Cardiac muscle cell (in vitro differentiated cells and primary cell): ENCODE data around the gene OTUD6A. TPM values are rescaled to one million over a fixed set of nuclear protein-coding genes. Genes with fewer than 3 reads are reported as not detected.
"Not testable (repeated sequence)": the region's sequence is repeated elsewhere in the genome, so short reads cannot be mapped to it uniquely, and the experiment has no call there.

Experiments
- DNase-seq, 2 donors: peaks; one replicate each; pipeline versions ENCODE4 v3.0.0 to v3.0.0-alpha.2; 2010 to 2017; ENCODE audit warnings: low read depth in 1 of 2, low spot score in 1 of 2
- H3K27ac ChIP-seq: fragments of 200-600 bp; sonication (generic); 2 replicates; pipeline ENCODE4 v1.5.1; 2016
- H3K27me3 ChIP-seq: fragments of 200-600 bp; sonication (generic); 2 replicates; pipeline ENCODE4 v1.6.0; 2016; ENCODE audit warnings: control low read depth
- H3K36me3 ChIP-seq: fragments of 200-600 bp; sonication (generic); 2 replicates; pipeline ENCODE4 v1.5.1; 2016; ENCODE audit warnings: control low read depth
- H3K4me1 ChIP-seq: fragments of 200-600 bp; sonication (generic); 2 replicates; pipeline ENCODE4 v1.8.1; 2017; ENCODE audit warnings: low read depth, mild to moderate bottlenecking, mixed run types
- H3K4me3 ChIP-seq: fragments of 200-600 bp; sonication (generic); 2 replicates; pipeline ENCODE4 v1.5.1; 2016; ENCODE audit warnings: mild to moderate bottlenecking
- H3K9me3 ChIP-seq: fragments of 200-600 bp; sonication (generic); 2 replicates; pipeline ENCODE4 v1.5.1; 2017; ENCODE audit warnings: low read depth, mild to moderate bottlenecking, control low read depth
- CTCF ChIP-seq: IDR thresholded peaks from 2 replicates; pipeline ENCODE4 v1.5.1; 2012; ENCODE audit warnings: low read depth, mild to moderate bottlenecking, low read length
- polyA plus RNA-seq: library from polyadenylated mRNA; unstranded; fragments of >200 nt; fragmentation: Nextera tagmentation; extraction: Ambion mirVana; gene quantifications from 2 replicates; pipeline ENCODE4 v1.2.1, GENCODE V29; 2016
- total RNA-seq: library from RNA; depleted of rRNA; stranded (reverse); fragments of >200 nt; gene quantifications from 2 replicates; pipeline ENCODE4 v1.2.3, GENCODE V29; 2016

OTUD6A gene
- total and polyA plus RNA-seq, 2 experiments from 2014 or later, result not detected

- no peaks in the 10 kb centered on the region for H3K27me3 ChIP-seq
- peak; percentile 40 for TF ChIP-seq CTCF
- no peaks in the 10 kb centered on the region for H3K4me1 ChIP-seq
- H3K27ac ChIP-seq, result no peak overlapping the region
- no peaks in the 10 kb centered on the region for H3K9me3 ChIP-seq
- peak; percentile 5 to 46 for DNase-seq
- H3K4me3 ChIP-seq, result no peak overlapping the region
- no peaks in the 10 kb centered on the region for H3K36me3 ChIP-seq
These were observed 33.8 kb downstream of the OTUD6A start for GRCh38 chrX:70096052-70096451.

DNA sequence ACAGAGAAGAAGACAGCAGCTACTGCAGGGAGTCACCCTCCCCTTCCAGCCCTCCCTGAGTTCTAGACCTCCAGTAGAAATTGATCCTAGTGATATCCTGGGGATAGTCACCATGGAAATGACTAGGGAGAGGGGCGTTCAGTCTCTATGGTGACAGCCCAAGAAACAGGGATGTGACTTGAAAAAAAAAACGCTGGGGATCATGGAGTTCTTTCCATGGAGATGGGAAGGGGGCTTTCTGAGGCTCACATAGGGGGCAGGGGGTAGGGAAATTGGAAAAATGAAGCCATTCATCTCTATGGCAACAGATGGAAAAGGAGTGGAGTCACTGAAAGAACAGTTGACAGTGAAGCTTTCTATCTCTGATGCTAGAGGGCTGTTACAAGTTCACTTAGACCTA, 43.0 kb downstream of the OTUD6A start:
- Histone ChIP-seq H3K9me3 (no peaks in the 10 kb centered on the region), H3K27me3 (no peaks in the 10 kb centered on the region), H3K4me1 (no peaks in the 10 kb centered on the region), H3K36me3 (no peaks in the 10 kb centered on the region), H3K4me3 (no peak overlapping the region), H3K27ac (no peak overlapping the region)
- DNase-seq, result no peak
- TF ChIP-seq CTCF, result no peak

DNA sequence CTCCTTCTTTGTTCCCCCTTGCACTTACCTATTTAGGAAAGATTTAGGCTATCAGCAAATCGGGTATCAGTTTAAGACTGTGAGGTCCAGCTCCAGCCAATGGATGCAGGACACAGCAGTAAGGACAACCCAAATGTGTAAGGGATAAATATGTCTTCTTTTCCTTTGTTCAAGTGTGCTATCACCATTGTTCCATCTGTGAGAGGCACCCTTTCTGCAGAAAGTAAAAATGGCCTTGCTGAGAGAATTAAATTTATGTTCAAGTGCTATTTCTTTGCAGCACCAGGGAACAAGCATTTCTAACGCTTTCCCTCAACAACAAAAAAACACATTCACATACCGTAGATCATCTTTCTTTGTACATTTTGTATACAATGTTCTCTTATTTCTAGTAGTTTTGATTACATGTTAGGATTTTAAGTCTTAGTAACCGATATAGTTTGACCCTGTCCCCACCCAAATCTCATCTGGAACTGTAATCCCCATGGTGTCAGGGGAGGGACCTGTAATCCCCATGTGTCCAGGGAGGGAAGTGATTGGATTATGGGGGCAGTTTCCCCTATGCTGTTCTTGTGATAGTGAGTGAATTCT, 49.3 kb downstream of the OTUD6A start:
- not testable (repeated sequence) for H3K36me3 ChIP-seq, H3K9me3 ChIP-seq, H3K27me3 ChIP-seq, H3K4me3 ChIP-seq, DNase-seq, H3K4me1 ChIP-seq, H3K27ac ChIP-seq

Other genes starting within 250 kb of the OTUD6A start
- gene AWAT2, start 12.5 kb upstream of the OTUD6A start, total RNA-seq, result not detected in 2 replicates
- not detected in 2 replicates for gene AWAT2, start 12.5 kb upstream of the OTUD6A start, polyA plus RNA-seq
- gene IGBP1, start 71.0 kb downstream of the OTUD6A start, total RNA-seq, result 49.3 and 78.5 TPM in 2 replicates
- 27.6 and 36.1 TPM in 2 replicates for gene IGBP1, start 71.0 kb downstream of the OTUD6A start, polyA plus RNA-seq
- gene DGAT2L6, start 115.0 kb downstream of the OTUD6A start, total RNA-seq, result not detected in 2 replicates
- not detected in 2 replicates for gene DGAT2L6, start 115.0 kb downstream of the OTUD6A start, polyA plus RNA-seq
- not detected in 2 replicates for gene AWAT1, start 172.2 kb downstream of the OTUD6A start, total RNA-seq
- gene AWAT1, start 172.2 kb downstream of the OTUD6A start, polyA plus RNA-seq, result not detected in 2 replicates
- 0.09 TPM in 1 of 2 replicates, not detected in the other for gene P2RY4, start 197.7 kb downstream of the OTUD6A start, total RNA-seq
- 0.17 TPM in 1 of 2 replicates, not detected in the other for gene P2RY4, start 197.7 kb downstream of the OTUD6A start, polyA plus RNA-seq
- gene ARR3, start 205.9 kb downstream of the OTUD6A start, total RNA-seq, result not detected in 2 replicates
- gene ARR3, start 205.9 kb downstream of the OTUD6A start, polyA plus RNA-seq, result 0.10 and 0.32 TPM in 2 replicates
- gene RAB41, start 219.7 kb downstream of the OTUD6A start, total RNA-seq, result not detected in 2 replicates
- gene RAB41, start 219.7 kb downstream of the OTUD6A start, polyA plus RNA-seq, result 0.26 TPM in 1 of 2 replicates, not detected in the other
- 26.3 and 34.9 TPM in 2 replicates for gene PDZD11, start 227.5 kb downstream of the OTUD6A start, total RNA-seq
- gene PDZD11, start 227.5 kb downstream of the OTUD6A start, polyA plus RNA-seq, result 62.9 and 75.8 TPM in 2 replicates
- 3.5 and 25.1 TPM in 2 replicates for gene KIF4A, start 227.6 kb downstream of the OTUD6A start, total RNA-seq
- gene KIF4A, start 227.6 kb downstream of the OTUD6A start, polyA plus RNA-seq, result 4.7 and 22.7 TPM in 2 replicates